K562 (cell line): ENCODE measurements around the gene FOSL1. TPM values are rescaled to one million over a fixed set of nuclear protein-coding genes. Genes with fewer than 3 reads are reported as not detected.
A peak's percentile ranks its signal among the peaks of the same experiment; 100 is the strongest.

Experiments
- ASH1L ChIP-seq: fragments of 450-650 bp; IDR thresholded peaks from 2 replicates; pipeline ENCODE4 v1.6.1; 2018; ENCODE audit warnings: borderline replicate concordance, mild to moderate bottlenecking, low read depth; ENCODE audit not compliant: partially characterized antibody
- BMI1 ChIP-seq: fragments of 150-350 bp; IDR thresholded peaks from 2 replicates; pipeline ENCODE4 v1.6.1; 2014; ENCODE audit warnings: low read length
- CHD1 ChIP-seq: fragments of 200-600 bp; sonication (generic); IDR thresholded peaks from one replicate; pipeline ENCODE4 v1.6.1; 2012; ENCODE audit warnings: mild to moderate bottlenecking, moderate library complexity, low read length, inconsistent platforms
- CHD4 ChIP-seq: fragments of 200-600 bp; sonication (generic); IDR thresholded peaks from 3 replicates; pipeline ENCODE4 v1.6.1; 2012; ENCODE audit warnings: low read depth, mild to moderate bottlenecking, mixed read lengths, low read length, inconsistent platforms; ENCODE audit not compliant: insufficient read depth, insufficient replicate concordance, poor library complexity, severe bottlenecking
- DNMT1 ChIP-seq: fragments of 450-650 bp; IDR thresholded peaks from 2 replicates; pipeline ENCODE4 v1.6.1; 2016; ENCODE audit warnings: antibody characterized with exemption, mild to moderate bottlenecking
- FOXJ3 ChIP-seq: sonication (generic); formaldehyde crosslinking; IDR thresholded peaks from 2 replicates; pipeline ENCODE4 v1.4.0; 2020; ENCODE audit warnings: mild to moderate bottlenecking, missing genetic modification reagents
- HDAC3 ChIP-seq: fragments of 450-650 bp; IDR thresholded peaks from 2 replicates; pipeline ENCODE4 v1.6.1; 2018; ENCODE audit warnings: borderline replicate concordance, mild to moderate bottlenecking, moderate library complexity; ENCODE audit not compliant: partially characterized antibody
- ILF3 ChIP-seq: fragments of 450-650 bp; IDR thresholded peaks from 2 replicates; pipeline ENCODE4 v1.6.1; 2018; ENCODE audit warnings: antibody characterized with exemption, mild to moderate bottlenecking, moderate library complexity, borderline replicate concordance
- KLF10 ChIP-seq: fragments of 250-450 bp; sonication (Bioruptor Pico); IDR thresholded peaks from 2 replicates; pipeline ENCODE4 v1.6.1; 2021; ENCODE audit warnings: matching md5 sums
- RFX5 ChIP-seq: IDR thresholded peaks from 2 replicates; pipeline ENCODE4 v1.6.1; 2011; ENCODE audit warnings: low read depth, mild to moderate bottlenecking, improper control_type of control experiment, low read length
- SAP30 ChIP-seq: fragments of 200-600 bp; sonication (generic); IDR thresholded peaks from 2 replicates; pipeline ENCODE4 v1.6.1; 2012; ENCODE audit warnings: borderline replicate concordance, low read depth, mild to moderate bottlenecking, moderate library complexity, low read length, control low read depth, inconsistent platforms; ENCODE audit not compliant: insufficient read depth, poor library complexity, severe bottlenecking
- ZNF311 ChIP-seq: fragments of 250-450 bp; sonication (Bioruptor Pico); IDR thresholded peaks from 2 replicates; pipeline ENCODE4 v1.4.0; 2020; ENCODE audit warnings: mild to moderate bottlenecking, moderate library complexity
- polyA plus RNA-seq, 8 experiments: library from polyadenylated mRNA; depleted of rRNA in 4 of 8; stranded (reverse) in 5 of 8; unstranded in 3 of 8; fragments of >200 nt; fragmentation: Nextera tagmentation in 2 of 8; fragmentation: Illumina TruSeq in 1 of 8; extraction: Ambion mirVana in 2 of 8; extraction: Trizol in 1 of 8; gene quantifications; 2 replicates each; pipeline versions ENCODE4 v1.2.1 to v1.2.3, GENCODE V29; 2011 to 2014; ENCODE audit warnings: inconsistent platforms in 1 of 8, missing spikeins in 1 of 8
- total RNA-seq, 7 experiments: library from RNA; depleted of rRNA in 6 of 7; stranded (reverse); fragments of >200 nt in 6 of 7; fragmentation: Illumina TruSeq in 2 of 7; extraction: Trizol in 2 of 7; gene quantifications; 2 replicates each; pipeline versions ENCODE4 v1.2.1 to v1.2.3, GENCODE V29; 2011 to 2021; ENCODE audit warnings: low replicate concordance in 1 of 7
- TF ChIP-seq, protein P1 (sequence below): fragments of 450-650 bp; IDR thresholded peaks from 2 replicates; pipeline ENCODE4 v1.6.1; 2016; ENCODE audit warnings: missing biosample characterization, missing genetic modification characterization
- TF ChIP-seq, protein P2 (sequence below): sonication (generic); formaldehyde crosslinking; IDR thresholded peaks from 2 replicates; pipeline ENCODE4 v1.8.0; 2022; ENCODE audit warnings: mild to moderate bottlenecking, missing genetic modification reagents
- TF ChIP-seq, protein P3 (sequence below): IDR thresholded peaks from 2 replicates; pipeline ENCODE4 v1.6.1; 2011; ENCODE audit not compliant: insufficient read length; ENCODE audit errors: extremely low read depth
- TF ChIP-seq, protein P4 (sequence below): fragments of 250-450 bp; sonication (Bioruptor Pico); IDR thresholded peaks from 2 replicates; pipeline ENCODE4 v1.4.0; 2020; ENCODE audit warnings: mild to moderate bottlenecking, moderate library complexity

FOSL1 gene
- total and polyA plus RNA-seq, 9 of the 15 experiments (the other 6 are each of a cell fraction or from before 2014, with no cell fraction given), result 3.5 to 39.6 (median 10.0) TPM

DNA sequence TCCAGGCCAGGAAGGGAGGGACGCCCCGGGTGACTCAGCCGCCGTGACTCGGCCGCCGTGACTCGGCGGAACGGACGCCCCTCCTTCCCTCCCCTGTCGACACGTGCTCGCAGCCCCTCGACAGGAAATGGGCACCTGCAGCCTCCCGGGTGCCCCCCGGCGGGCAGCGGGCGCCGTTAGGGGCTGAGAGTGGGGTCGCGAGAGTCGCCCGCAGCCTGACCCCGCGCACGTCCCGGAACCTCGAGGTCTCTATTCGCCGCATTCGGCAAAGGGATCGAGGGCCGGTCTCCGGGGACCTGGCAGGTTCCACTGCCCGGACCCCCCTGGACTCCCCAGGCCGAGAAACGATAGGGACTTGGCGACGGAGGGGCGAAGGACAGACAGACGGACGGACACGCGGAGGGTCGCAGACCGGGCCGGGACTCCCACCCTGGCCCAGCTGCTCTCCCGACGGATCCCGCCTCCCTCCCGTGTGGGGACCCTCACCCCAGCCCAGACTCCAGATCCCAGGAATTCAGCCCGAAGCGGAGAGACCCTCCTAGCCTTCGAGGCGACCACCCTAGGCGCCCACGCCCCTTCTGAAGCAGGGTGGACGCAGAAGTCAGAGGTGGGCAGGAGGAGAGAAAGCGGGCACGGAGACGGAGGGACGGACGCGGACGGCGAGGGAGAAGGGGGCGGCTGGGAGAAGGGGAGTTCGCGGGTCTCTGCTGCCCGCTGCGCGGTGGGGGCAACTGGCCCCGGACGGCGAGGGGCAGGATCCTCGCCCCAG lies 648 bp downstream of the FOSL1 start (continued):
- TF ChIP-seq ILF3 (no peak), CHD1 (peak; percentile 77), CHD4 (no peak), DNMT1 (no peak), ZNF311 (CRISPR knock-in tag) (0 out of 2 replicates have a peak, but pooled peaks have one; percentile 52), BMI1 (no peak), RFX5 (no peak), KLF10 (CRISPR knock-in tag) (no peak), SAP30 (peak; percentile 85), HDAC3 (peak; percentile 28), FOXJ3 (CRISPR knock-in tag) (no peak), ASH1L (no peak)
- TF ChIP-seq, protein P1, sequence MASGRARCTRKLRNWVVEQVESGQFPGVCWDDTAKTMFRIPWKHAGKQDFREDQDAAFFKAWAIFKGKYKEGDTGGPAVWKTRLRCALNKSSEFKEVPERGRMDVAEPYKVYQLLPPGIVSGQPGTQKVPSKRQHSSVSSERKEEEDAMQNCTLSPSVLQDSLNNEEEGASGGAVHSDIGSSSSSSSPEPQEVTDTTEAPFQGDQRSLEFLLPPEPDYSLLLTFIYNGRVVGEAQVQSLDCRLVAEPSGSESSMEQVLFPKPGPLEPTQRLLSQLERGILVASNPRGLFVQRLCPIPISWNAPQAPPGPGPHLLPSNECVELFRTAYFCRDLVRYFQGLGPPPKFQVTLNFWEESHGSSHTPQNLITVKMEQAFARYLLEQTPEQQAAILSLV (tag), result no peak
- TF ChIP-seq, protein P2, sequence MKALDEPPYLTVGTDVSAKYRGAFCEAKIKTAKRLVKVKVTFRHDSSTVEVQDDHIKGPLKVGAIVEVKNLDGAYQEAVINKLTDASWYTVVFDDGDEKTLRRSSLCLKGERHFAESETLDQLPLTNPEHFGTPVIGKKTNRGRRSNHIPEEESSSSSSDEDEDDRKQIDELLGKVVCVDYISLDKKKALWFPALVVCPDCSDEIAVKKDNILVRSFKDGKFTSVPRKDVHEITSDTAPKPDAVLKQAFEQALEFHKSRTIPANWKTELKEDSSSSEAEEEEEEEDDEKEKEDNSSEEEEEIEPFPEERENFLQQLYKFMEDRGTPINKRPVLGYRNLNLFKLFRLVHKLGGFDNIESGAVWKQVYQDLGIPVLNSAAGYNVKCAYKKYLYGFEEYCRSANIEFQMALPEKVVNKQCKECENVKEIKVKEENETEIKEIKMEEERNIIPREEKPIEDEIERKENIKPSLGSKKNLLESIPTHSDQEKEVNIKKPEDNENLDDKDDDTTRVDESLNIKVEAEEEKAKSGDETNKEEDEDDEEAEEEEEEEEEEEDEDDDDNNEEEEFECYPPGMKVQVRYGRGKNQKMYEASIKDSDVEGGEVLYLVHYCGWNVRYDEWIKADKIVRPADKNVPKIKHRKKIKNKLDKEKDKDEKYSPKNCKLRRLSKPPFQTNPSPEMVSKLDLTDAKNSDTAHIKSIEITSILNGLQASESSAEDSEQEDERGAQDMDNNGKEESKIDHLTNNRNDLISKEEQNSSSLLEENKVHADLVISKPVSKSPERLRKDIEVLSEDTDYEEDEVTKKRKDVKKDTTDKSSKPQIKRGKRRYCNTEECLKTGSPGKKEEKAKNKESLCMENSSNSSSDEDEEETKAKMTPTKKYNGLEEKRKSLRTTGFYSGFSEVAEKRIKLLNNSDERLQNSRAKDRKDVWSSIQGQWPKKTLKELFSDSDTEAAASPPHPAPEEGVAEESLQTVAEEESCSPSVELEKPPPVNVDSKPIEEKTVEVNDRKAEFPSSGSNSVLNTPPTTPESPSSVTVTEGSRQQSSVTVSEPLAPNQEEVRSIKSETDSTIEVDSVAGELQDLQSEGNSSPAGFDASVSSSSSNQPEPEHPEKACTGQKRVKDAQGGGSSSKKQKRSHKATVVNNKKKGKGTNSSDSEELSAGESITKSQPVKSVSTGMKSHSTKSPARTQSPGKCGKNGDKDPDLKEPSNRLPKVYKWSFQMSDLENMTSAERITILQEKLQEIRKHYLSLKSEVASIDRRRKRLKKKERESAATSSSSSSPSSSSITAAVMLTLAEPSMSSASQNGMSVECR (CRISPR knock-in tag), result peak; percentile 88
- TF ChIP-seq, protein P3, sequence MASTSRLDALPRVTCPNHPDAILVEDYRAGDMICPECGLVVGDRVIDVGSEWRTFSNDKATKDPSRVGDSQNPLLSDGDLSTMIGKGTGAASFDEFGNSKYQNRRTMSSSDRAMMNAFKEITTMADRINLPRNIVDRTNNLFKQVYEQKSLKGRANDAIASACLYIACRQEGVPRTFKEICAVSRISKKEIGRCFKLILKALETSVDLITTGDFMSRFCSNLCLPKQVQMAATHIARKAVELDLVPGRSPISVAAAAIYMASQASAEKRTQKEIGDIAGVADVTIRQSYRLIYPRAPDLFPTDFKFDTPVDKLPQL, result no peak
- TF ChIP-seq, protein P4, sequence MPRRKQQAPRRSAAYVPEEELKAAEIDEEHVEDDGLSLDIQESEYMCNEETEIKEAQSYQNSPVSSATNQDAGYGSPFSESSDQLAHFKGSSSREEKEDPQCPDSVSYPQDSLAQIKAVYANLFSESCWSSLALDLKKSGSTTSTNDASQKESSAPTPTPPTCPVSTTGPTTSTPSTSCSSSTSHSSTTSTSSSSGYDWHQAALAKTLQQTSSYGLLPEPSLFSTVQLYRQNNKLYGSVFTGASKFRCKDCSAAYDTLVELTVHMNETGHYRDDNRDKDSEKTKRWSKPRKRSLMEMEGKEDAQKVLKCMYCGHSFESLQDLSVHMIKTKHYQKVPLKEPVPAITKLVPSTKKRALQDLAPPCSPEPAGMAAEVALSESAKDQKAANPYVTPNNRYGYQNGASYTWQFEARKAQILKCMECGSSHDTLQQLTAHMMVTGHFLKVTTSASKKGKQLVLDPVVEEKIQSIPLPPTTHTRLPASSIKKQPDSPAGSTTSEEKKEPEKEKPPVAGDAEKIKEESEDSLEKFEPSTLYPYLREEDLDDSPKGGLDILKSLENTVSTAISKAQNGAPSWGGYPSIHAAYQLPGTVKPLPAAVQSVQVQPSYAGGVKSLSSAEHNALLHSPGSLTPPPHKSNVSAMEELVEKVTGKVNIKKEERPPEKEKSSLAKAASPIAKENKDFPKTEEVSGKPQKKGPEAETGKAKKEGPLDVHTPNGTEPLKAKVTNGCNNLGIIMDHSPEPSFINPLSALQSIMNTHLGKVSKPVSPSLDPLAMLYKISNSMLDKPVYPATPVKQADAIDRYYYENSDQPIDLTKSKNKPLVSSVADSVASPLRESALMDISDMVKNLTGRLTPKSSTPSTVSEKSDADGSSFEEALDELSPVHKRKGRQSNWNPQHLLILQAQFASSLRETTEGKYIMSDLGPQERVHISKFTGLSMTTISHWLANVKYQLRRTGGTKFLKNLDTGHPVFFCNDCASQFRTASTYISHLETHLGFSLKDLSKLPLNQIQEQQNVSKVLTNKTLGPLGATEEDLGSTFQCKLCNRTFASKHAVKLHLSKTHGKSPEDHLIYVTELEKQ (CRISPR knock-in tag), result 0 out of 2 replicates have a peak, but pooled peaks have one; percentile 18
